ENCODE data around the gene GAK.

Gene GAK

GRCh38 chr4:951186-951585 lies 19.1 kb upstream of the GAK start:
- Histone ChIP-seq H3F3A (ENCODE audit: insufficient read depth) (no peaks in the 10 kb centered on the region), H3K4me2 (ENCODE audit: low read depth, low read length, poor library complexity, severe bottlenecking) (no peak overlapping the region), H3K9me3 (ENCODE audit: insufficient read depth, low read length) (no peaks in the 10 kb centered on the region), H3K36me3 (ENCODE audit: low read length) (no peaks in the 10 kb centered on the region), H3K9me2 (replicated peaks; ENCODE audit: insufficient read depth, low read length) (no peaks in the 10 kb centered on the region), H3K27ac (ENCODE audit: low read depth, low read length) (no peak overlapping the region), H4K20me1 (ENCODE audit: low read depth, low read length) (no peaks in the 10 kb centered on the region), H2AFZ (ENCODE audit: low read depth, low read length, severe bottlenecking) (no peak overlapping the region), H3K79me2 (ENCODE audit: insufficient read depth, low read length) (no peaks in the 10 kb centered on the region), H3K9ac (ENCODE audit: low read length) (no peak overlapping the region), H3K27me3 (ENCODE audit: low read length) (no peaks in the 10 kb centered on the region), H3K4me3 (ENCODE audit: insufficient read depth, low read length, poor library complexity, severe bottlenecking) (no peak overlapping the region)
- TF ChIP-seq EZH2phosphoT487 (conservative IDR thresholded peaks at IDR 0.05; ENCODE audit: low read length) (no peak), CTCF (IDR thresholded peaks at IDR 0.05; ENCODE audit: insufficient read depth, low read length, poor library complexity, severe bottlenecking) (no peak)

- Histone ChIP-seq H3F3A (ENCODE audit: insufficient read depth) (no peaks in the 10 kb centered on the region), H3K9me2 (replicated peaks; ENCODE audit: insufficient read depth, low read length) (no peaks in the 10 kb centered on the region), H3K4me3 (ENCODE audit: insufficient read depth, low read length, poor library complexity, severe bottlenecking) (no peak overlapping the region), H3K4me2 (ENCODE audit: low read depth, low read length, poor library complexity, severe bottlenecking) (no peak overlapping the region), H3K9me3 (ENCODE audit: insufficient read depth, low read length) (no peaks in the 10 kb centered on the region), H3K36me3 (ENCODE audit: low read length) (no peaks in the 10 kb centered on the region), H2AFZ (ENCODE audit: low read depth, low read length, severe bottlenecking) (no peak overlapping the region), H3K79me2 (ENCODE audit: insufficient read depth, low read length) (no peaks in the 10 kb centered on the region), H3K27ac (ENCODE audit: low read depth, low read length) (no peak overlapping the region), H3K27me3 (ENCODE audit: low read length) (no peaks in the 10 kb centered on the region), H3K9ac (ENCODE audit: low read length) (no peak overlapping the region), H4K20me1 (ENCODE audit: low read depth, low read length) (no peaks in the 10 kb centered on the region)
- TF ChIP-seq CTCF (IDR thresholded peaks at IDR 0.05; ENCODE audit: insufficient read depth, low read length, poor library complexity, severe bottlenecking) (no peak), EZH2phosphoT487 (conservative IDR thresholded peaks at IDR 0.05; ENCODE audit: low read length) (no peak)
These were observed 18.3 kb upstream of the GAK start for GRCh38 chr4:950136-951020.

- Histone ChIP-seq H3K4me3 (ENCODE audit: insufficient read depth, low read length, poor library complexity, severe bottlenecking) (no peak overlapping the region), H3K9ac (ENCODE audit: low read length) (no peak overlapping the region), H3K9me2 (replicated peaks; ENCODE audit: insufficient read depth, low read length) (no peaks in the 10 kb centered on the region), H3K36me3 (ENCODE audit: low read length) (no peaks in the 10 kb centered on the region), H3K79me2 (ENCODE audit: insufficient read depth, low read length) (no peaks in the 10 kb centered on the region), H4K20me1 (ENCODE audit: low read depth, low read length) (no peaks in the 10 kb centered on the region), H3K9me3 (ENCODE audit: insufficient read depth, low read length) (no peaks in the 10 kb centered on the region), H2AFZ (ENCODE audit: low read depth, low read length, severe bottlenecking) (no peak overlapping the region), H3K4me2 (ENCODE audit: low read depth, low read length, poor library complexity, severe bottlenecking) (no peak overlapping the region), H3F3A (ENCODE audit: insufficient read depth) (no peaks in the 10 kb centered on the region), H3K27me3 (ENCODE audit: low read length) (no peaks in the 10 kb centered on the region), H3K27ac (ENCODE audit: low read depth, low read length) (no peak overlapping the region)
- TF ChIP-seq CTCF (IDR thresholded peaks at IDR 0.05; ENCODE audit: insufficient read depth, low read length, poor library complexity, severe bottlenecking) (no peak), EZH2phosphoT487 (conservative IDR thresholded peaks at IDR 0.05; ENCODE audit: low read length) (no peak)
These were observed 17.5 kb upstream of the GAK start for GRCh38 chr4:949656-950055.

Measured in SU-DHL-6 (cell line).